Endothelial cell (in vitro differentiated cells): ENCODE measurements around the gene SLC6A20. TPM values are rescaled to one million over a fixed set of nuclear protein-coding genes. Genes with fewer than 3 reads are reported as not detected.

ENCODE experiments used
- DNase-seq: peaks from one replicate; pipeline ENCODE4 v3.0.0; 2021; ENCODE audit warnings: low spot score
- H3K27ac Mint-ChIP-seq: one replicate; pipeline ENCODE4 v1.8.0; 2021; ENCODE audit warnings: mixed read lengths, inconsistent platforms; ENCODE audit not compliant: unreplicated experiment
- H3K27me3 Mint-ChIP-seq: one replicate; pipeline ENCODE4 v1.8.0; 2021; ENCODE audit warnings: mild to moderate bottlenecking, moderate library complexity, mixed read lengths, inconsistent platforms; ENCODE audit not compliant: unreplicated experiment
- H3K36me3 Mint-ChIP-seq: one replicate; pipeline ENCODE4 v1.8.0; 2021; ENCODE audit warnings: mild to moderate bottlenecking, low read depth, mixed read lengths, inconsistent platforms; ENCODE audit not compliant: unreplicated experiment
- H3K4me1 Mint-ChIP-seq: one replicate; pipeline ENCODE4 v1.8.0; 2021; ENCODE audit warnings: mild to moderate bottlenecking, mixed read lengths, inconsistent platforms; ENCODE audit not compliant: unreplicated experiment
- H3K4me3 Mint-ChIP-seq: one replicate; pipeline ENCODE4 v1.8.0; 2021; ENCODE audit warnings: mild to moderate bottlenecking, mixed read lengths, inconsistent platforms; ENCODE audit not compliant: unreplicated experiment
- H3K9me3 Mint-ChIP-seq: one replicate; pipeline ENCODE4 v1.8.0; 2021; ENCODE audit warnings: mixed read lengths, inconsistent platforms; ENCODE audit not compliant: unreplicated experiment
- CTCF ChIP-seq: fragments of 200-600 bp; sonication (generic); IDR thresholded peaks from one replicate; pipeline ENCODE4 v1.5.0; 2021; ENCODE audit warnings: antibody characterized with exemption; ENCODE audit not compliant: unreplicated experiment
- total RNA-seq: library from RNA; stranded (reverse); fragmentation: NEBNext Ultra II Directional; extraction: Animal tissue kit (Norgen Biotek cat#: 25700); gene quantifications from one replicate; pipeline ENCODE4 v1.2.1, GENCODE V29; 2021; ENCODE audit not compliant: unreplicated experiment

SLC6A20 gene
- total RNA-seq, 1 donor from 2014 or later, result 0.21 TPM

GRCh38 chr3:45785605-45786150 lies 10.7 kb downstream of the SLC6A20 start:
- H3K9me3 Mint-ChIP-seq, result no peaks in the 10 kb centered on the region
- peaks cover 3% of the 10 kb centered on the region for H3K4me1 Mint-ChIP-seq
- DNase-seq, result no peak
- no peak overlapping the region for H3K4me3 Mint-ChIP-seq
- H3K27ac Mint-ChIP-seq, result no peak overlapping the region
- H3K36me3 Mint-ChIP-seq, result peaks cover 4% of the 10 kb centered on the region
- no peak for TF ChIP-seq CTCF
- H3K27me3 Mint-ChIP-seq, result peaks cover 1% of the 10 kb centered on the region

GRCh38 chr3:45783667-45784066 lies 12.7 kb downstream of the SLC6A20 start:
- DNase-seq, result no peak
- TF ChIP-seq CTCF, result no peak
- H3K4me1 Mint-ChIP-seq, result no peaks in the 10 kb centered on the region
- H3K36me3 Mint-ChIP-seq, result peaks cover 4% of the 10 kb centered on the region
- H3K27ac Mint-ChIP-seq, result no peak overlapping the region
- peaks cover 1% of the 10 kb centered on the region for H3K27me3 Mint-ChIP-seq
- H3K4me3 Mint-ChIP-seq, result no peak overlapping the region
- H3K9me3 Mint-ChIP-seq, result no peaks in the 10 kb centered on the region

- H3K9me3 Mint-ChIP-seq, result no peaks in the 10 kb centered on the region
- no peaks in the 10 kb centered on the region for H3K4me1 Mint-ChIP-seq
- peaks cover 4% of the 10 kb centered on the region for H3K36me3 Mint-ChIP-seq
- TF ChIP-seq CTCF, result no peak
- peaks cover 1% of the 10 kb centered on the region for H3K27me3 Mint-ChIP-seq
- no peak for DNase-seq
- no peak overlapping the region for H3K27ac Mint-ChIP-seq
- H3K4me3 Mint-ChIP-seq, result no peak overlapping the region
These were observed 14.0 kb downstream of the SLC6A20 start for GRCh38 chr3:45782381-45782780.

- H3K4me1 Mint-ChIP-seq, result no peaks in the 10 kb centered on the region
- H3K4me3 Mint-ChIP-seq, result no peak overlapping the region
- TF ChIP-seq CTCF, result no peak
- H3K27me3 Mint-ChIP-seq, result no peaks in the 10 kb centered on the region
- DNase-seq, result no peak
- H3K36me3 Mint-ChIP-seq, result peaks cover 4% of the 10 kb centered on the region
- H3K27ac Mint-ChIP-seq, result no peak overlapping the region
- H3K9me3 Mint-ChIP-seq, result no peaks in the 10 kb centered on the region
These were observed 14.5 kb downstream of the SLC6A20 start for GRCh38 chr3:45781841-45782240.

- no peaks in the 10 kb centered on the region for H3K4me1 Mint-ChIP-seq
- no peak overlapping the region for H3K4me3 Mint-ChIP-seq
- DNase-seq, result no peak
- H3K27me3 Mint-ChIP-seq, result peaks cover under 1% of the 10 kb centered on the region
- no peak for TF ChIP-seq CTCF
- no peak overlapping the region for H3K27ac Mint-ChIP-seq
- H3K36me3 Mint-ChIP-seq, result peaks cover 4% of the 10 kb centered on the region
- no peaks in the 10 kb centered on the region for H3K9me3 Mint-ChIP-seq
These were observed 15.1 kb downstream of the SLC6A20 start for GRCh38 chr3:45781271-45781670.
